Caco-2 (cell line): ENCODE results near the gene PLD3. TPM values are rescaled to one million over a fixed set of nuclear protein-coding genes. Genes with fewer than 3 reads are reported as not detected.

Experiments
- BruUV-seq: library from RNA; stranded (reverse); fragments of 400-500 nt; replicated peaks from 2 replicates; lab custom pipeline; 2021; lab: Mats Ljungman, UMichigan
- CTCF ChIA-PET: fragments of 300-600 bp; sonication (Branson Sonifier 250); formaldehyde crosslinking; loops from one replicate; lab custom pipeline; 2022; ENCODE audit warnings: antibody characterized with exemption; lab: Charles Lee
- POLR2A ChIA-PET: fragments of 300-600 bp; sonication (Branson Sonifier 250); formaldehyde crosslinking; loops from one replicate; lab custom pipeline; 2022; ENCODE audit warnings: antibody characterized with exemption; lab: Charles Lee
- DNase-seq, 2 experiments: peaks; one replicate each; pipeline versions ENCODE4 v3.0.0 to v3.0.0-alpha.2; 2020 to 2022
- H3K27me3 ChIP-seq: replicated peaks from 2 replicates; pipeline ENCODE4 v1.6.0; 2011; ENCODE audit warnings: low read length; ENCODE audit not compliant: control insufficient read depth, insufficient read depth
- H3K36me3 ChIP-seq: 2 replicates; pipeline ENCODE4 v1.5.1; 2011; ENCODE audit warnings: low read length; ENCODE audit not compliant: control insufficient read depth, insufficient read depth
- H3K4me1 ChIP-seq: fragments of 250-450 bp; sonication (Bioruptor Pico); 2 replicates; pipeline ENCODE4 v1.5.1; 2020; ENCODE audit warnings: mild to moderate bottlenecking
- H3K4me3 ChIP-seq: 2 replicates; pipeline ENCODE4 v1.5.1; 2011; ENCODE audit warnings: low read depth, mild to moderate bottlenecking, control low read depth, low read length
- H3K9me3 ChIP-seq: fragments of 250-450 bp; sonication (Bioruptor Pico); 2 replicates; pipeline ENCODE4 v1.5.1; 2020; ENCODE audit warnings: mild to moderate bottlenecking, moderate library complexity
- H3K27ac Mint-ChIP-seq: one replicate; pipeline ENCODE4 v1.8.0; 2022; ENCODE audit warnings: mixed read lengths; ENCODE audit not compliant: unreplicated experiment
- H3K27me3 Mint-ChIP-seq: one replicate; pipeline ENCODE4 v1.8.0; 2022; ENCODE audit warnings: mixed read lengths; ENCODE audit not compliant: insufficient read depth, unreplicated experiment
- H3K36me3 Mint-ChIP-seq: one replicate; pipeline ENCODE4 v1.8.0; 2022; ENCODE audit warnings: mild to moderate bottlenecking, mixed read lengths; ENCODE audit not compliant: insufficient read depth, unreplicated experiment
- H3K4me1 Mint-ChIP-seq: one replicate; pipeline ENCODE4 v1.8.0; 2022; ENCODE audit warnings: low read depth, mixed read lengths; ENCODE audit not compliant: unreplicated experiment
- H3K4me3 Mint-ChIP-seq: one replicate; pipeline ENCODE4 v1.8.0; 2022; ENCODE audit warnings: mild to moderate bottlenecking, moderate library complexity, mixed read lengths; ENCODE audit not compliant: unreplicated experiment
- H3K9me3 Mint-ChIP-seq: one replicate; pipeline ENCODE4 v1.8.0; 2022; ENCODE audit warnings: mixed read lengths; ENCODE audit not compliant: unreplicated experiment
- CTCF ChIP-seq, 2 experiments: fragments of 200-600 bp in 1 of 2; IDR thresholded peaks; 1 replicate in 1 of 2; 2 replicates in 1 of 2; pipeline versions ENCODE4 v1.5.1 to v1.8.0; 2011 to 2022; ENCODE audit warnings: antibody characterized with exemption in 1 of 2, control low read depth in 1 of 2, inconsistent platforms in 1 of 2, low read depth in 1 of 2, low read length in 1 of 2, mild to moderate bottlenecking in 1 of 2, moderate library complexity in 1 of 2; ENCODE audit not compliant: insufficient read depth in 1 of 2, severe bottlenecking in 1 of 2, unreplicated experiment in 1 of 2
- intact Hi-C: fragments of 100-400 bp; cut with micrococcal nuclease; formaldehyde crosslinking; loops from one replicate; pipeline ENCODE4 v1.10.0; 2022; ENCODE audit not compliant: unreplicated experiment
- total RNA-seq: library from RNA; stranded (reverse); gene quantifications from 2 replicates; pipeline ENCODE4 v1.2.3, GENCODE V29; 2022

The PLD3 gene
- total RNA-seq, 1 experiment from 2014 or later: 114 TPM

GRCh38 chr19:40335855-40336600 is 12.5 kb upstream of the PLD3 start:
- Mint-ChIP-seq H3K27me3 (no peaks in the 10 kb centered on the region), H3K4me3 (no peak overlapping the region), H3K4me1 (no peaks in the 10 kb centered on the region), H3K36me3 (peaks cover 67% of the 10 kb centered on the region), H3K9me3 (no peaks in the 10 kb centered on the region), H3K27ac (no peak overlapping the region)
- H3K27me3 ChIP-seq: no peaks in the 10 kb centered on the region
- H3K4me3 ChIP-seq: no peak overlapping the region
- H3K9me3 ChIP-seq: no peaks in the 10 kb centered on the region
- H3K4me1 ChIP-seq: no peaks in the 10 kb centered on the region
- POLR2A ChIA-PET: no interaction called here
- no peak for DNase-seq
- TF ChIP-seq CTCF (IDR thresholded peaks at IDR 0.05; ENCODE audit: insufficient read depth in 1 of 2, low read depth in 1 of 2, low read length in 1 of 2, severe bottlenecking in 1 of 2, unreplicated experiment in 1 of 2): no peak
- intact Hi-C loops: no loop called here
- CTCF ChIA-PET: interaction anchor here (0.8 kb wide), 1 partner anchor 31 kb away, joined by 4 read pairs; no protein-coding TSS in a partner anchor
- no TSS peak for BruUV-seq
- peaks cover under 1% of the 10 kb centered on the region; the same call in 1 of the 2 replicates for H3K36me3 ChIP-seq

GRCh38 chr19:40336601-40336900 is 11.9 kb upstream of the PLD3 start:
- H3K27me3 Mint-ChIP-seq: no peaks in the 10 kb centered on the region
- no peaks in the 10 kb centered on the region for H3K9me3 Mint-ChIP-seq
- no peaks in the 10 kb centered on the region for H3K9me3 ChIP-seq
- H3K27me3 ChIP-seq: no peaks in the 10 kb centered on the region
- TF ChIP-seq CTCF (IDR thresholded peaks at IDR 0.05; ENCODE audit: insufficient read depth in 1 of 2, low read depth in 1 of 2, low read length in 1 of 2, severe bottlenecking in 1 of 2, unreplicated experiment in 1 of 2): no peak
- intact Hi-C loops: no loop called here
- no peak overlapping the region for H3K4me3 Mint-ChIP-seq
- BruUV-seq: no TSS peak
- no peak overlapping the region for H3K27ac Mint-ChIP-seq
- ChIA-PET CTCF (interaction anchor here (0.8 kb wide), 1 partner anchor 31 kb away, joined by 4 read pairs; no protein-coding TSS in a partner anchor), POLR2A (no interaction called here)
- no peak for DNase-seq
- H3K4me3 ChIP-seq: no peak overlapping the region
- H3K4me1 Mint-ChIP-seq: no peaks in the 10 kb centered on the region
- no peaks in the 10 kb centered on the region for H3K4me1 ChIP-seq
- H3K36me3 ChIP-seq: no peaks in the 10 kb centered on the region
- H3K36me3 Mint-ChIP-seq: peaks cover 61% of the 10 kb centered on the region

GRCh38 chr19:40337107-40337506 is 11.4 kb upstream of the PLD3 start:
- TF ChIP-seq CTCF (IDR thresholded peaks at IDR 0.05; ENCODE audit: insufficient read depth in 1 of 2, low read depth in 1 of 2, low read length in 1 of 2, severe bottlenecking in 1 of 2, unreplicated experiment in 1 of 2): no peak
- no peaks in the 10 kb centered on the region for H3K4me1 Mint-ChIP-seq
- ChIA-PET POLR2A (no interaction called here), CTCF (no interaction called here)
- H3K4me3 Mint-ChIP-seq: no peak overlapping the region
- no peak for DNase-seq
- Histone ChIP-seq H3K4me1 (no peaks in the 10 kb centered on the region), H3K27me3 (no peaks in the 10 kb centered on the region), H3K9me3 (no peaks in the 10 kb centered on the region), H3K36me3 (no peaks in the 10 kb centered on the region), H3K4me3 (no peak overlapping the region)
- intact Hi-C loops: no loop called here
- H3K9me3 Mint-ChIP-seq: no peaks in the 10 kb centered on the region
- no peak overlapping the region for H3K27ac Mint-ChIP-seq
- peaks cover 56% of the 10 kb centered on the region for H3K36me3 Mint-ChIP-seq
- BruUV-seq: no TSS peak
- no peaks in the 10 kb centered on the region for H3K27me3 Mint-ChIP-seq
